ENCODE data around the gene SVIL. TPM values are rescaled to one million over a fixed set of nuclear protein-coding genes. Genes with fewer than 3 reads are reported as not detected.
"Not testable (repeated sequence)": the region's sequence is repeated elsewhere in the genome, so short reads cannot be mapped to it uniquely, and the experiment has no call there.

SVIL gene
- total and polyA plus RNA-seq, 2 experiments from 2014 or later = 5.9 to 7.3 TPM

- no peak overlapping the region for H3K4me2 ChIP-seq (ENCODE audit: unreplicated experiment)
- H3K79me2 ChIP-seq (ENCODE audit: insufficient read depth) = no peaks in the 10 kb centered on the region
- in situ Hi-C loops (cut with MboI) = no loop called here
- H3K27me3 ChIP-seq (replicated peaks; ENCODE audit: insufficient read depth) = no peaks in the 10 kb centered on the region
- no peak for DNase-seq
- peaks cover 46% of the 10 kb centered on the region for H3K4me1 ChIP-seq (ENCODE audit: insufficient read depth)
- H3K36me3 ChIP-seq (ENCODE audit: low read depth) = no peaks in the 10 kb centered on the region
- H2AFZ ChIP-seq = no peak overlapping the region
- H3K27ac ChIP-seq = no peak overlapping the region; the same call in 1 of the 2 replicates
- no peak for TF ChIP-seq EZH2phosphoT487 (IDR thresholded peaks at IDR 0.05; ENCODE audit: insufficient read depth, low read depth)
- no peak for TF ChIP-seq EZH2 (IDR thresholded peaks at IDR 0.05; ENCODE audit: insufficient read depth, poor library complexity, severe bottlenecking)
- peaks cover 47% of the 10 kb centered on the region for H3F3A ChIP-seq (ENCODE audit: insufficient read depth)
- WGBS, 2 experiments (ENCODE audit: low coverage in 1 of 2, low lambda C conversion rate in 2 of 2, missing lambda C conversion rate in 2 of 2) = 95 to 96% methylated on average over 4 of the region's 4 CpGs
- no peak overlapping the region for H3K9ac ChIP-seq
- no peaks in the 10 kb centered on the region for H4K20me1 ChIP-seq (ENCODE audit: insufficient read depth)
- no peaks in the 10 kb centered on the region for H3K9me3 ChIP-seq (ENCODE audit: low read depth)
- H3K9me2 ChIP-seq (ENCODE audit: insufficient read depth) = no peaks in the 10 kb centered on the region
- H3K4me3 ChIP-seq = no peak overlapping the region
Measured at GRCh38 chr10:29586509-29586908, 48.3 kb downstream of the SVIL start.

GRCh38 chr10:29585488-29585976 lies 49.2 kb downstream of the SVIL start:
- TF ChIP-seq EZH2 (IDR thresholded peaks at IDR 0.05; ENCODE audit: insufficient read depth, poor library complexity, severe bottlenecking) (no peak), EZH2phosphoT487 (IDR thresholded peaks at IDR 0.05; ENCODE audit: insufficient read depth, low read depth) (no peak)
- Histone ChIP-seq H3K9ac (no peak overlapping the region), H3K9me3 (ENCODE audit: low read depth) (no peaks in the 10 kb centered on the region), H2AFZ (no peak overlapping the region), H3K79me2 (ENCODE audit: insufficient read depth) (no peaks in the 10 kb centered on the region), H3K9me2 (ENCODE audit: insufficient read depth) (no peaks in the 10 kb centered on the region), H3K36me3 (ENCODE audit: low read depth) (no peaks in the 10 kb centered on the region), H4K20me1 (ENCODE audit: insufficient read depth) (no peaks in the 10 kb centered on the region), H3K27ac (no peak overlapping the region), H3K4me3 (no peak overlapping the region), H3K4me2 (ENCODE audit: unreplicated experiment) (no peak overlapping the region), H3F3A (ENCODE audit: insufficient read depth) (peaks cover 39% of the 10 kb centered on the region), H3K4me1 (ENCODE audit: insufficient read depth) (peaks cover 40% of the 10 kb centered on the region), H3K27me3 (replicated peaks; ENCODE audit: insufficient read depth) (no peaks in the 10 kb centered on the region)
- peak; percentile 22 for DNase-seq
- WGBS, 2 experiments (ENCODE audit: low coverage in 1 of 2, low lambda C conversion rate in 2 of 2, missing lambda C conversion rate in 2 of 2) = 45 to 53% methylated on average over 17 to 18 of the region's 18 CpGs
- in situ Hi-C loops (cut with MboI) = no loop called here

- 93 to 95% methylated on average over 14 of the region's 14 CpGs for WGBS, 2 experiments (ENCODE audit: low coverage in 1 of 2, low lambda C conversion rate in 2 of 2, missing lambda C conversion rate in 2 of 2)
- Histone ChIP-seq H3K27ac (no peak overlapping the region), H3K9ac (no peak overlapping the region), H3F3A (ENCODE audit: insufficient read depth) (peaks cover 30% of the 10 kb centered on the region), H3K27me3 (replicated peaks; ENCODE audit: insufficient read depth) (no peaks in the 10 kb centered on the region), H3K4me3 (no peak overlapping the region), H3K4me1 (ENCODE audit: insufficient read depth) (peaks cover 31% of the 10 kb centered on the region), H3K9me3 (ENCODE audit: low read depth) (no peaks in the 10 kb centered on the region), H3K4me2 (ENCODE audit: unreplicated experiment) (no peak overlapping the region), H4K20me1 (ENCODE audit: insufficient read depth) (no peaks in the 10 kb centered on the region), H3K9me2 (ENCODE audit: insufficient read depth) (no peaks in the 10 kb centered on the region), H3K79me2 (ENCODE audit: insufficient read depth) (no peaks in the 10 kb centered on the region), H2AFZ (no peak overlapping the region), H3K36me3 (ENCODE audit: low read depth) (no peaks in the 10 kb centered on the region)
- no peak for DNase-seq
- in situ Hi-C loops (cut with MboI) = no loop called here
- TF ChIP-seq EZH2phosphoT487 (IDR thresholded peaks at IDR 0.05; ENCODE audit: insufficient read depth, low read depth) (no peak), EZH2 (IDR thresholded peaks at IDR 0.05; ENCODE audit: insufficient read depth, poor library complexity, severe bottlenecking) (no peak)
Measured at GRCh38 chr10:29584436-29584835, 50.3 kb downstream of the SVIL start.

GRCh38 chr10:29583674-29584073 lies 51.1 kb downstream of the SVIL start:
- DNase-seq = no peak
- no peaks in the 10 kb centered on the region for H3K79me2 ChIP-seq (ENCODE audit: insufficient read depth)
- 64 to 68% methylated on average over 9 of the region's 9 CpGs for WGBS, 2 experiments (ENCODE audit: low coverage in 1 of 2, low lambda C conversion rate in 2 of 2, missing lambda C conversion rate in 2 of 2)
- peak overlapping the region; percentile 74 for H3K27ac ChIP-seq
- no peak overlapping the region for H3K4me3 ChIP-seq
- peaks cover 23% of the 10 kb centered on the region for H3K4me1 ChIP-seq (ENCODE audit: insufficient read depth)
- no peaks in the 10 kb centered on the region for H4K20me1 ChIP-seq (ENCODE audit: insufficient read depth)
- peaks cover 22% of the 10 kb centered on the region for H3F3A ChIP-seq (ENCODE audit: insufficient read depth)
- H3K9me2 ChIP-seq (ENCODE audit: insufficient read depth) = no peaks in the 10 kb centered on the region
- H3K9me3 ChIP-seq (ENCODE audit: low read depth) = no peaks in the 10 kb centered on the region
- TF ChIP-seq EZH2 (IDR thresholded peaks at IDR 0.05; ENCODE audit: insufficient read depth, poor library complexity, severe bottlenecking) (no peak), EZH2phosphoT487 (IDR thresholded peaks at IDR 0.05; ENCODE audit: insufficient read depth, low read depth) (no peak)
- H2AFZ ChIP-seq = no peak overlapping the region
- in situ Hi-C loops (cut with MboI) = no loop called here
- H3K9ac ChIP-seq = peak overlapping the region; percentile 38; the same call in 1 of the 2 replicates
- H3K27me3 ChIP-seq (replicated peaks; ENCODE audit: insufficient read depth) = no peaks in the 10 kb centered on the region
- H3K36me3 ChIP-seq (ENCODE audit: low read depth) = no peaks in the 10 kb centered on the region
- no peak overlapping the region for H3K4me2 ChIP-seq (ENCODE audit: unreplicated experiment)

GRCh38 chr10:29582769-29583168 lies 52.0 kb downstream of the SVIL start:
- Histone ChIP-seq H3K4me1 (ENCODE audit: insufficient read depth) (peaks cover 16% of the 10 kb centered on the region), H3K9ac (peak overlapping the region; percentile 38; the same call in 1 of the 2 replicates), H3F3A (ENCODE audit: insufficient read depth) (peaks cover 17% of the 10 kb centered on the region), H3K27ac (peak overlapping the region; percentile 74)
- in situ Hi-C loops (cut with MboI); H3K36me3 ChIP-seq (ENCODE audit: low read depth); H3K79me2 ChIP-seq (ENCODE audit: insufficient read depth); H3K27me3 ChIP-seq (replicated peaks; ENCODE audit: insufficient read depth); H3K4me2 ChIP-seq (ENCODE audit: unreplicated experiment); H2AFZ ChIP-seq; H4K20me1 ChIP-seq (ENCODE audit: insufficient read depth); H3K9me2 ChIP-seq (ENCODE audit: insufficient read depth); H3K4me3 ChIP-seq; H3K9me3 ChIP-seq (ENCODE audit: low read depth): not testable (repeated sequence)
- peak; percentile 72 for DNase-seq
- 35 to 44% methylated on average over 4 to 5 of the region's 5 CpGs for WGBS, 2 experiments (ENCODE audit: low coverage in 1 of 2, low lambda C conversion rate in 2 of 2, missing lambda C conversion rate in 2 of 2)

Measured in GM23248 (cell line).